Measurements from ENCODE around the gene ERBB2.
"Not testable (repeated sequence)": the region's sequence is repeated elsewhere in the genome, so short reads cannot be mapped to it uniquely, and the experiment has no call there.

The ERBB2 gene

GRCh38 chr17:39763051-39763820 is 63.4 kb downstream of the ERBB2 start:
- no peak for DNase-seq (ENCODE audit: low spot score)

DNA sequence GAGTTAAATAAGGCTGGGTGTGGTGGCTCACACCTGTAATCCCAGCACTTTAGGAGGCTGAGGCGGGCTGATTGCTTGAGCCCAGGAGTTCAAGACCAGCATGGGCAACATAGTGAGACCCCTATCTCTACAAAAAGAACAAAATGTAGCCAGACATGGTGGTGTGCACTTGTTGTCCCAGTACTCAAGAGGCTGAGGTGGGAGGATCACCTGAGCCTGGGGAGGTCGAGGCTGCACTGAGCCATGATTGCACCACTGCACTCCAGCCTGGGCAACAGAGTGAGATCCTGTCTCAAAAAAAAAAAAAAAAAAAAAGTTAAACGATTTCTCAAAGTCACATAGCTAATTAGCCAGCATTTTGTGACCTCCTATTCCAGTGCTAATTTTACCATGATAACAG is 64.3 kb downstream of the ERBB2 start:
- DNase-seq (ENCODE audit: low spot score) = not testable (repeated sequence)

- no peak for DNase-seq (ENCODE audit: low spot score)
Measured at GRCh38 chr17:39765175-39765574, 65.3 kb downstream of the ERBB2 start.

DNA sequence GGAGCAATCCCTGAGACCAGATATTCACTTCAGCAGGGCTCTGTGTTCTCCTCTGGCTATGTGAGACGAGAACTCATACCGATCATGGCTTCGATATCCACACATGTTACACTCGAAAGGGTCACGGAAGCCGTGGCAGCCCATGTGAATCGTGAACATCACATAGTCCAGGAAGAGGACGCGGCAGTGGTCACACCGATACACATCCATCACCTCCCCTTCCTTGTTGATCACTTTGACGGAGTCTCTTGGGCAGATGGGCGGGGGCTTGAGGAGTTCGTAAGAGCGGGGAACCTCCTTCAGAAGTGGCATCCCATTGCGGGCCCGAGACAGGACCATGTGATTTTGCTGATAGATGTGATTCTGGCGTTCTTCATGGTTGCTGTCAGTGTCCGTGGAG is 65.9 kb downstream of the ERBB2 start:
- DNase-seq (ENCODE audit: low spot score) = no peak

DNA sequence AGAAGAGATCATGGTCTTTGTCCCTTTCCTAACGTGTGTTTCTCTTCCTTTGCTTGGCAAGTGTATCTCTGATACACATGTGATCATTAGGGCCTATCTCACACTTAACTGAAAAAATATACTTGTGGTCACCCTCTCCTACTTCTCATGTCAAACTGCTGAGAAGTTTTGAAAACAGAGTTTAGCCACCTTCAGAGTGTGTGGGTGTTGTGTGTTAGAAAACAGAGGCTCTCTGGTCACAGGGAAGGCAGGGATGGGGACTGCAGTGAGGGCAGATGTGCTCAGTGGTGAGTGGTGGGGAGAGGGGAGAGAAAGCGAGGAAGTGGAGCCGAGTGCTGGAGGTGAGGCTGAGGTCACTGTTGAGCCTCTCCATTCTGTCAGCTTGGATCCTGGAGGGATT is 67.3 kb downstream of the ERBB2 start:
- DNase-seq (ENCODE audit: low spot score) = no peak

- no peak for DNase-seq (ENCODE audit: low spot score)
Measured at GRCh38 chr17:39769974-39770587, 70.2 kb downstream of the ERBB2 start.

DNA sequence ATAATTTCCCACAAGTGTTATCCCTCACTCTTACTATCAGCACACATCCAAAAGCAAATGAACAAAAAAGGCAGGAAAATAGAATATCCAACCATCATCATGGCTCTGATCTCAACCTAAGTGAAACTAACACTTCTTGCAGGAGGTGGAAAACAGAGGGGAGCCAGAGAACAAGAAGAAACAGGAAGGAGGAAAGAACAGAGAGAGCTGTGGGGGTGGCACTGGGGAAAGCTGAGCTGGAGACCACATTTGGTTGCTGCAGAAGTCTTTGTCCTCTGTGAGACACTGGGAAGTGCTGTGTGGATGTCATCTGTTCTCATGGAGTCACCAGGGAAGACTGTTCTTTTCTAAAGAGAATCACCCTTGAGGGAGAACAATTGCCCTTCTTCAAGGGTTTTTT is 72.6 kb downstream of the ERBB2 start:
- DNase-seq (ENCODE audit: low spot score) = no peak

DNA sequence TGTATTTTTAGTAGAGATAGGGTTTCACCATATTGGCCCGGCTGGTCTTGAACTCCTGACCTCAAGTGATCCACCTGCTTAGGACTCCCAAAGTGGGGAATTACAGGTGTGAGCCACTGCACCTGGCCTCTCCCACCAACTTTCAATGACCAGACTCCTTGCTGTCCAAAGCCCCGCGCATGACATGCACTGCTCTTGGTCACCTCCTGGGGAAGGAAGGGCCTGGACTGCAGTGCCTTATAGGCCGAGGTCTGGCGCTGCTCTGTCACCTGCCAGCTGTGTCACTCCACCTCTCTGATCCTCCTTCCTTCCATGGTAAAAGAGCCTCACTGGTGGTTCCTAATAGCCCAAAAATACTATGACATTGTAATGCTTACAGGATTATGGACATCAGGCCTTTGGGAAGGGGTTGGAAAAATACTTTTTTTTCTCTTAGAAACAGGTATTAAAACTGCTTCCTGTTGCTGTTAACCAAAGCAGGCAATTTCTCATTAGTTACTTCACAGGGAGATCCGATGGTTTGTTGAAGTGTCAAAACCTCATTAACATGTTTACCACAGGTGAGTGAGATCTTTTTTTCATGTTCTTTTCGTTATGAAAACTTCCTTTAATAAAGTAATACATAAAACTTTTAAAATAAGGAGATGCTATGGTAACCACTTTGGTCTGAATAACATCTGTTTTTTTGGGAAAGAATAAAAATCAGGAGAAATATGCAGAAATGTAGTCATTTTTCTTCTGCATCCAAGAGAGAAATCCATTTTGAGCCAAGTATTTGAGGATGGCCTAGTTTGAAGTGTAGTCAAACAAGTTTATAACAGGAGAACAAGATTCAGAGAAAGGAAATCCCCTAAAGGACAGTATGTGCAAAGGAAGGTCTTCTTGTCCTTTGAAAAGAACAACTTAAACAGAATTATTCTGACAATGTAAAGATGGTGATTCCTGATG is 73.4 kb downstream of the ERBB2 start:
- no peak for DNase-seq (ENCODE audit: low spot score)

DNA sequence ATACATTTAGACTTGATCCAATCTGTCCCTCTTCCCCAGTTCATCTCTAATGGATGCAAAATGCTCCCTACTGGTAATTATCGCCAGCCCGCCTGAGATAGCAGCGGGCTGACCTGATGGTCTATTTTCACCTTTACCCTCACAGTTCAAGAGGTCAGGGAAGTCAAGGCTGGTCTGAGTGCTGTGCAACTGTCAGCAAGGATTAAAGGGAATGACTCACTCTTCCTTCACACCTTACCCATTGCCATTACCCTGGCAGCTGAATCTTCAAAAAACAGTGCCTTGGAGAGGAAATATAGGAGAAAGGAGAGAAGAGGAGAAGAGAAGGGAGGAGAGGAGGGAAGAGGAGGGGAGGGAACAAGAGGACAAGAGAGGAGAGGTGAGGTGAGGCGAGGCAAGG is 74.2 kb downstream of the ERBB2 start:
- DNase-seq (ENCODE audit: low spot score) = no peak

GRCh38 chr17:39775031-39775430 is 75.2 kb downstream of the ERBB2 start:
- no peak for DNase-seq (ENCODE audit: low spot score)

GRCh38 chr17:39776252-39776651 is 76.4 kb downstream of the ERBB2 start:
- DNase-seq (ENCODE audit: low spot score) = no peak

DNA sequence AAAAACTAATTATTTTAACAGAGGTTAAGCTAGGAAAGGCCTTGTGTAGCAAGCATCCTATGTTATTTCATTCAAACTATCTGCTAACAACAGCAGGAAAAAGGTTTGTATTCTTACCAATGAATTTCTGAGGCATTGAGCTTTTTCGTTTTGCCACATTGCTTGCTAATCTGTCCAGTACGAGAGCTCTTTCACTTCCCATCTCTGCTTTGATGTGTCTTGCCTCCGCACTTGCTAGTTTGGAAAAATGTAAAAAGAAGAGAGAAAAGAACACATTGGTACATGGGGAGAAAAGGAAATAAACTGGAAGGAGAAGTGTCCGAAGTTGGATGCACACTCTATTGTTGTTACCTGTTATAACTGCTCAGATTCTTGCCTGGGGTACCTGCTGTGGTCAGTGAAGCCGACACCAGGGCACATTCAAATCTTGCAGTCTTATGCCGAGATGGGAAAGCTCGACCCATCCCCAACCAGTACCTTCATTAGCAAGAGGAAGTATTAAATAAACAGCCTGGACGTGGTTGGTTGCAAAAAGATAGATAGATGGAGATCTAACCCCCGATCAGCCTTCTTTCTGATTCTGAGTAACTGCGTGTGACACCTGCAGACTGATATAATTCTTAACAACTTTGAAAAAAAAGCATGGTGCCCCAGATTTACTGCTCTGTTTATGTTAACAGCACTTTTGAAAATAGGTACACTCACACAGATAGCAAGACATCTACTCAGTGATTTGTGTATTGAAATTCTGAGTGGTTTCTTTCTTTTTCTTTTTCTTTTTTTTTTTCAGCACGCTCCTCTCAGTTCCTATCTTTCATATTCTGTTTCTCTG is 77.9 kb downstream of the ERBB2 start:
- DNase-seq (ENCODE audit: low spot score) = no peak
